Kidney capillary endothelial cell (primary cell): ENCODE data around the gene GJC2.
"Not testable (repeated sequence)": the region's sequence is repeated elsewhere in the genome, so short reads cannot be mapped to it uniquely, and the experiment has no call there.

Source experiments
- DNase-seq: peaks from one replicate; pipeline ENCODE4 v3.0.0-alpha.2; 2018; ENCODE audit warnings: low spot score

GJC2 gene

GRCh38 chr1:228173528-228174481 lies 24.1 kb downstream of the GJC2 start:
- not testable (repeated sequence) for DNase-seq

DNA sequence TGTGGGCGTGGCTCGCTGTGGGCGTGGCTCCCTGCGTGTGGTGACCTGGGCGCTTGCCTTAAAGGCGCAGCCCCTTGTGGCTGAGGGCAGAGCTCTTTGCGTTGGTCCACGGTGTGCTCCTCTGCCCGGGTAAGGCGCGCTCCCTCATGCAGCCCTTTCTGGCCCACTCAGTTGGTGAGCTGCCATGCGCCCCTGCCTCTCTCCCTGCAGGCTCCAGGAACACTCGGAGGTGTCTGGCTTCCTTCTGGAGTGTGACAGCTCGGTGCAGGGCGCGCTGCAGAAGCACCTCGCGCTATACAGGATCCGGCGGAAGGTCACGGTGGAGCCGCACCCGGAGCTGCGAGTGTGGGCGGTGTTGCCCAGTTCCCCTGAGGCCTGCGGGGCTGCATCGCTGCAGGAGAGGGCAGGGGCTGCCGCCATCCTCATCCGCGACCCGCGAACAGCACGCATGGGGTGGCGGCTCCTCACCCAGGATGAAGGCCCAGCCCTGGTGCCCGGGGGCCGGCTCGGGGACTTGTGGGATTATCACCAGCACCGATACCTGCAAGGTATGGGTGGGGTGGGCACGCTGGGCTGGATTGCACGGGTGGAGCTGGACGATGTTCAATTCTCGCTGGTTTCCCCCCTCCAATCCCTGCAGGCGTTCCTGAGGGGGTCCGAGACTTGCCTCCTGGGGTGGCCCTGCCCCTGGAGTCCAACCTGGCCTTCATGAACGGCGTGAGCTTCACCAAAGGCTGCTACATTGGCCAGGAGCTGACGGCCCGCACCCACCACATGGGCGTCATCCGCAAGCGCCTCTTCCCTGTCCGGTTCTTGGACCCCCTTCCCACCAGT lies 25.0 kb downstream of the GJC2 start:
- no peak for DNase-seq

DNA sequence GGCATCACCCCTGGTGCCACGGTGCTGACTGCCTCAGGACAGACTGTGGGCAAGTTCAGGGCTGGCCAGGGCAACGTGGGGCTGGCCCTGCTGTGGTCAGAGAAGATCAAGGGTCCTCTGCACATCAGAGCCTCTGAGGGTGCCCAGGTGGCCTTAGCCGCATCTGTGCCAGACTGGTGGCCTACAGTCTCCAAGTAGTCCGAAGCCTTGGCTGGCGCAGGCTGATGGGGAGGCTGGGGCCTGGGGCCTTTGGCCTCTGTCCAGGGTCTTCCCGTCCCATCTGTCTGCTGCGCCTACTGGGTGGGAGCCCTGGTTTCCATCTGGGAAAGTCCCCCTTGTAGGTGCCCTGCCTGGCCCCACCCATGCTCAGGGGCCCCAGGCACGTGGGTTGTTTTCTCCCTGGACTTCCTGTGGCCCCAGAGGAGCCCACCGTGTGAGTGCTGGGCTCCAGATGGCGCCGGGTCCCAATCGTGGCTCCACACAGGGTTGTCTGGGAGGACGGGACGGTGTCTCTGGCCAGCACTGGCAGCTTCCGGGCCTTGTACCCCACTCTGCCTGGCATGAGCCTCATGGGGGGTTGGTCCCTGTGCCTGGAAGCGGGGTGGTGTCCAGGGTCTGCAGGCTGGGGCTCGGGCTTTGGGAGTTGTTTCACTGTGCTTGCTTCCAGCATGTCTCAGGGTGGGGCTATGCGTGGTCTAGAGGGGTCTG lies 25.7 kb downstream of the GJC2 start:
- no peak for DNase-seq

DNA sequence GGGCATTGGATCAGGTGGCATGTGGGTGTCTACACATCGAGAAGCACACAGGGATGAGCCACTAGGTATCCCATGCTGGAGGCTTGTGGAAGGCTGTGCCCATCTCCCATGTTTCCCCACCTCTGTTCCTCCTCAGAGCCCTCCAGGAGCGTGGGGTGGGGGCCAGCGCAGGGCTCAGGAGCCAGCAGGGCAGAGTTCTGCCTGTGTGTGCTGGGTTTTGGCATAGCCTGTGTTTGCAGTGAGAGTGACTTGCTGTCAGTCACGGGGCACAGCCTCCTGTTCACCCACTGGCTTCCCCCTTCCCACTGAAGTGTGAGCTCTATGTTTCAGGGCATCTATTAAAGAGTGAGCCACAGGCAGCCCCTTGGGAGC lies 26.3 kb downstream of the GJC2 start:
- no peak for DNase-seq

GRCh38 chr1:228176461-228177182 lies 26.9 kb downstream of the GJC2 start:
- DNase-seq: no peak

GRCh38 chr1:228177183-228177475 lies 27.4 kb downstream of the GJC2 start:
- DNase-seq: no peak

- no peak for DNase-seq
These were observed 28.3 kb downstream of the GJC2 start for GRCh38 chr1:228177721-228178710.

GRCh38 chr1:228178737-228179684 lies 29.3 kb downstream of the GJC2 start:
- DNase-seq: no peak

DNA sequence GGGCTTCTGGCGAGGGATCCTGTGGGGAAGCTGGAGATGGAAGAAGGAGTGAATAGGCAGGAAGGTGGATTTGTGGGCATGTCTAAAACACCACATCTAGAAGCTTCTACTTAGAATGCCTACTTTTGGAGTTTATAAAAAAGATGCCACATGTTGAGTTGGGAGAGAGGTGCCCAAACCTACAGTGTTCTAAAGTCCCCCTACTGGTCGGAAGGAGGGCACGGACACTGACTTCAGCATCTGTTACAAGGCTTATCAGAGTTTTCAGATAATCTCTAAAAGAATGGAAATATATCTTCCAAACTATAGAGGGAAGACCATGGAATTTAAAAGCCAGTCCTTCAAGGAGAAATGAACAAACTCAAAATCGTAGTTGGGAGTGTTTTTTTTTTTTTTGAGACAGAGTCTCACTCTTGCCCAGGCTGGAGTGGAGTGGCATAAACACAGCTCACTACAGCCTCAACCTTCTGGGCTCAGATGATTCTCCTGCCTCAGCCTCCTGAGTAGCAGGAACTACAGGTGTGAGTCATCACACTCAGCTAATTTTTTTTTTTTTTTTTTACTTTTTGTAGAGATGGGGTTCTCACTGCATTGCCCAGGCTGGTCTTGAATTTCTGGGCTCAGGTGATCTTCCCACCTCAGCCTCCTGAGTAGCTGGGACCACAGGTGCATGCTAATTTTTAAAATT lies 30.7 kb downstream of the GJC2 start:
- no peak for DNase-seq

GRCh38 chr1:228180959-228181644 lies 31.4 kb downstream of the GJC2 start:
- DNase-seq: no peak

DNA sequence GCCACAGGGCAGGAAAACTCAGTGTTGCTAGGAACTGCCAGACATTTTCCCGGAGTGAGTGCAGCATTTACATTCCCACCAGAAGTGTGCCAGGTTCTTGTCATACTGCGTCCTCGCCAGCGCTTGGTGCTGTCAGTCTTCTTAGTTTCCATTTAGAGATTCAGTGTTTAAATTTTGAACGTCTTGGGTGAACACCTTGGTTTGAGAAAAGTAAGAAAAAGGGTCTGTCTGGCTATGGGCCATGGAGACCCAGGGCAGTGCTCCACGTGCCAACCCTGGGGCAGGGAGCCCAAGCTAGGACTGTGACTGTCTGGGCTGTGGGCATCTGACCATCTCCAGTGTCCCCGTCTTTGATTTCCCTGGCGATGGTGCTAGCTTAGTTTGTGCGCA lies 31.9 kb downstream of the GJC2 start:
- DNase-seq: no peak

DNA sequence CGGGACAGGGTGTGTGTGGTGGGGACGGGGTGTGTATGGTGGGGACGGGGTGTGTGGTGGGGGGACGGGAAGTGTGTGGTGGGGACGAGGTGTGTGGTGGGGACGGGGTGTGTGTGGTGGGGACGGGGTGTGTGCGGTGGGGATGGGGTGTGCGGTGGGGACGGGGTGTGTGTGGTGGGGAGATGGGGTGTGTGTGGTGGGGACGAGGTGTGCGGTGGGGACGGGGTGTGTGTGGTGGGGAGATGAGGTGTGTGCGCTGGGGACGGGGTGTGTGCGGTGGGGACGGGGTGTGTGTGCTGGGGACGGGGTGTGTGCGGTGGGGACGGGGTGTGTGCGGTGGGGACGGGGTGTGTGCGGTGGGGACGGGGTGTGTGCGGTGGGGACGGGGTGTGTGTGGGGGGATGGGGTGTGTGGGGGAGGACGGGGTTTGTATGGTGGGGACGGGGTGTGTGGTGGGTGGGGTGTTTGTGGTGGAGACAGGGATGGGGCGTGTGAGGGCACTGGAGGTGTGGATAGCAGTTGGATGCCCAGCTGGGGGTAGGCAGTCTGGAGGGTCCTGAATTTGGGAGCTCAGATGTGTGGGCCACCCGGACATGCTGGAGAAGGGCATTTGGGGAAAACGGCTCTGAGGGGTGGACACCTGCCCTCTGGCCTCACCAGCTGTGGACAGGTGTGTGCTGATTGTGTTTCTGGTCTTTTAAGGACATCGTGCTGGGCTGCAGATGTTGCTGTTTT lies 32.7 kb downstream of the GJC2 start:
- DNase-seq: no peak

- DNase-seq: no peak
These were observed 34.4 kb downstream of the GJC2 start for GRCh38 chr1:228184152-228184551.

GRCh38 chr1:228185641-228185965 lies 35.9 kb downstream of the GJC2 start:
- no peak for DNase-seq

- DNase-seq: not testable (repeated sequence)
These were observed 38.5 kb downstream of the GJC2 start for GRCh38 chr1:228188249-228188648.

GRCh38 chr1:228190182-228190581 lies 40.5 kb downstream of the GJC2 start:
- no peak for DNase-seq

- no peak for DNase-seq
These were observed 41.0 kb downstream of the GJC2 start for GRCh38 chr1:228190778-228191177.

DNA sequence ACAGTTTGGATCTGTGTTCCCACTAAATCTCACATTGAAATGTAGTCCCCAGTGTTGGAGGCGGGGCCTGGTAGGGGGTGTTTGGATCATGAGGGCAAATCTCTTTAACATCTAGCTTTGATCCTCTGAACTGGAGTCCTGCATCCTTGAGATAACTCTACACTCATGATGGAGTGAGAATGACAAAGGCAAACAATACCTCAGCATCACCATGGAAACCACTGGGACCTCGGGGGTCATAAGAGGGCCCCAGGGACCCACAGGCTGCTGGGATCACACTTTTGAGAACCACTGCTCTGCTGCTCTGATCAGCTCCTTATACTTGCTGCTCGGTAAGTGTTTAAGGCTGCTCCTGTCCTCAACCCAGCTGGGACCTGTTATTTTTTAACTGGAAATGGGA lies 44.7 kb downstream of the GJC2 start:
- DNase-seq: no peak
